Measurements from ENCODE around the gene SRP19. TPM values are rescaled to one million over a fixed set of nuclear protein-coding genes. Genes with fewer than 3 reads are reported as not detected.

Gene SRP19
- total and polyA plus RNA-seq, 9 of the 15 experiments (the other 6 are each of a cell fraction or from before 2014, with no cell fraction given) = 52.3 to 357 (median 146) TPM

GRCh38 chr5:112860929-112861637, at the start of gene SRP19 (continued):
- TF ChIP-seq GTF3C2 (IDR thresholded peaks at IDR 0.05; ENCODE audit: borderline replicate concordance, extremely low read depth, insufficient read length) (no peak), VEZF1 (CRISPR knock-in tag; IDR thresholded peaks at IDR 0.05) (no peak; the same call in 1 of the 2 replicates), POLR2AphosphoS5 (IDR thresholded peaks at IDR 0.05; ENCODE audit: control insufficient read depth, insufficient read depth, low read depth, low read length) (peak; percentile 83; the same call in 1 of the 2 replicates), CBX3 (IDR thresholded peaks at IDR 0.05; ENCODE audit: borderline replicate concordance in 1 of 2, low read length in 2 of 2) (peak in 1 of 2 experiments; percentile 95; a peak in 2 of 3 replicates), SLC30A9 (CRISPR knock-in tag; IDR thresholded peaks at IDR 0.05) (no peak), PBX2 (CRISPR knock-in tag; IDR thresholded peaks at IDR 0.05; ENCODE audit: low read depth) (peak; percentile 84), PBX2 (tag; conservative IDR thresholded peaks at IDR 0.05; ENCODE audit: low read depth) (peak; percentile 98), ID3 (CRISPR knock-in tag; IDR thresholded peaks at IDR 0.05) (no peak), ID3 (tag; IDR thresholded peaks at IDR 0.05) (peak; percentile 84; the same call in 1 of the 2 replicates), ZBTB26 (CRISPR knock-in tag; IDR thresholded peaks at IDR 0.05) (no peak), MCM5 (IDR thresholded peaks at IDR 0.05; ENCODE audit: low read depth) (no peak), MYC (IDR thresholded peaks at IDR 0.05; ENCODE audit: low read depth, low read length) (peak; percentile 82), MYC (CRISPR knock-in tag; IDR thresholded peaks at IDR 0.05; ENCODE audit: borderline replicate concordance, low read depth) (peak; percentile 54; the same call in 1 of the 2 replicates), HBP1 (CRISPR knock-in tag; IDR thresholded peaks at IDR 0.05) (no peak)
